GM21529 (cell line): ENCODE measurements around the gene RBM38.
"Not testable (repeated sequence)": the region's sequence is repeated elsewhere in the genome, so short reads cannot be mapped to it uniquely, and the experiment has no call there.

Experiments
- ATAC-seq: cut with Tn5 transposase; IDR thresholded peaks from one replicate; pipeline ENCODE4 v1.9.1; 2021; ENCODE audit not compliant: unreplicated experiment

The RBM38 gene

GRCh38 chr20:57390604-57391438 is at the start of gene RBM38:
Gene RBM38 (plus strand): TSS chr20:57391396. CDS start chr20:57391582, 186 bp downstream.
- peak; percentile 48 for ATAC-seq

GRCh38 chr20:57341663-57342062 is 49.5 kb upstream of the RBM38 start:
- ATAC-seq, result no peak

- ATAC-seq, result no peak
Measured at GRCh38 chr20:57342829-57343228, 48.4 kb upstream of the RBM38 start.

- no peak for ATAC-seq
Measured at GRCh38 chr20:57346477-57346876, 44.7 kb upstream of the RBM38 start.

GRCh38 chr20:57347393-57347792 is 43.8 kb upstream of the RBM38 start:
- no peak for ATAC-seq

- ATAC-seq, result not testable (repeated sequence)
Measured at GRCh38 chr20:57348200-57348921, 42.8 kb upstream of the RBM38 start.

GRCh38 chr20:57348922-57349574 is 42.1 kb upstream of the RBM38 start:
- ATAC-seq, result not testable (repeated sequence)

GRCh38 chr20:57350081-57350710 is 41.0 kb upstream of the RBM38 start:
- no peak for ATAC-seq

GRCh38 chr20:57350726-57351041 is 40.5 kb upstream of the RBM38 start:
- not testable (repeated sequence) for ATAC-seq

GRCh38 chr20:57351042-57351783 is 40.0 kb upstream of the RBM38 start, which contains the start of gene RAE1:
Gene RAE1 (plus strand): TSS chr20:57351255. CDS start chr20:57354039, 2,784 bp downstream.
- ATAC-seq, result peak; percentile 88

- no peak for ATAC-seq
Measured at GRCh38 chr20:57352305-57352704, 38.9 kb upstream of the RBM38 start.

- no peak for ATAC-seq
Measured at GRCh38 chr20:57353351-57353750, 37.8 kb upstream of the RBM38 start.

- ATAC-seq, result no peak
Measured at GRCh38 chr20:57361517-57361916, 29.7 kb upstream of the RBM38 start.

- no peak for ATAC-seq
Measured at GRCh38 chr20:57364451-57364850, 26.7 kb upstream of the RBM38 start.

- no peak for ATAC-seq
Measured at GRCh38 chr20:57369596-57369995, 21.6 kb upstream of the RBM38 start.

GRCh38 chr20:57370316-57370715 is 20.9 kb upstream of the RBM38 start:
- no peak for ATAC-seq

GRCh38 chr20:57371363-57371762 is 19.8 kb upstream of the RBM38 start:
- ATAC-seq, result no peak

GRCh38 chr20:57372157-57372556 is 19.0 kb upstream of the RBM38 start:
- ATAC-seq, result no peak

- no peak for ATAC-seq
Measured at GRCh38 chr20:57372581-57373350, 18.4 kb upstream of the RBM38 start.
